Right renal pelvis (tissue), 4 donors: ENCODE data around the gene TPI1. TPM values are rescaled to one million over a fixed set of nuclear protein-coding genes. Genes with fewer than 3 reads are reported as not detected.

ENCODE experiments used
- DNase-seq, 4 donors: peaks; one replicate each; pipeline ENCODE4 v3.0.0-alpha.2; 2013; ENCODE audit warnings: low read depth in 4 of 4, low spot score in 3 of 4, missing footprints in 1 of 4
- polyA plus RNA-seq, 4 donors: library from polyadenylated mRNA; unstranded; fragments of 120-200 nt; gene quantifications; one replicate each; pipeline ENCODE4 v1.2.1, GENCODE V29; 2013; ENCODE audit not compliant: insufficient read length in 4 of 4

TPI1 gene
- polyA plus RNA-seq, 4 donors, result 570 to 637 (median 589) TPM

DNA sequence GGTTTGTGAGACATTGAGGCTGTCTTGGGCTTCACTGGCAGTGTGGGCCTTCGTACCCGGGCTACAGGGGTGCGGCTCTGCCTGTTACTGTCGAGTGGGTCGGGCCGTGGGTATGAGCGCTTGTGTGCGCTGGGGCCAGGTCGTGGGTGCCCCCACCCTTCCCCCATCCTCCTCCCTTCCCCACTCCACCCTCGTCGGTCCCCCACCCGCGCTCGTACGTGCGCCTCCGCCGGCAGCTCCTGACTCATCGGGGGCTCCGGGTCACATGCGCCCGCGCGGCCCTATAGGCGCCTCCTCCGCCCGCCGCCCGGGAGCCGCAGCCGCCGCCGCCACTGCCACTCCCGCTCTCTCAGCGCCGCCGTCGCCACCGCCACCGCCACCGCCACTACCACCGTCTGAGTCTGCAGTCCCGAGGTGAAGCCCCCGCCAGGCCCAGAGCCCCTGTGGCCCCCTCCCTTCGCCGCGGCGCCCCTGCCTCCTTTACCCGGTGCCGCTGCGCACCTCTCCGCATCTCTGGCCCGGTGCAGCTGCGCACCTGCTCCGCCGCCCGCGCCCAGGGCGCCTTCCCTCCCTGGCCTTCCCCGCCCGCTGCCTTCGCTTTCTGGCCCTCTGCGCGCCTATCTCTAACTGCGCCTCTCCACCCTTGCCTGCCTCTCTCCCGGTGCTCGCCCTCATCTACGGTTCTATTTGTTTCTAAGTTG is 47.1 kb downstream of the TPI1 start, which contains the start of gene ENO2:
TSS of gene ENO2 (plus strand) at position 335 of the 701 bp plus-strand sequence. CDS start 1,253 bp downstream, outside the sequence.
- DNase-seq, result no peak

DNA sequence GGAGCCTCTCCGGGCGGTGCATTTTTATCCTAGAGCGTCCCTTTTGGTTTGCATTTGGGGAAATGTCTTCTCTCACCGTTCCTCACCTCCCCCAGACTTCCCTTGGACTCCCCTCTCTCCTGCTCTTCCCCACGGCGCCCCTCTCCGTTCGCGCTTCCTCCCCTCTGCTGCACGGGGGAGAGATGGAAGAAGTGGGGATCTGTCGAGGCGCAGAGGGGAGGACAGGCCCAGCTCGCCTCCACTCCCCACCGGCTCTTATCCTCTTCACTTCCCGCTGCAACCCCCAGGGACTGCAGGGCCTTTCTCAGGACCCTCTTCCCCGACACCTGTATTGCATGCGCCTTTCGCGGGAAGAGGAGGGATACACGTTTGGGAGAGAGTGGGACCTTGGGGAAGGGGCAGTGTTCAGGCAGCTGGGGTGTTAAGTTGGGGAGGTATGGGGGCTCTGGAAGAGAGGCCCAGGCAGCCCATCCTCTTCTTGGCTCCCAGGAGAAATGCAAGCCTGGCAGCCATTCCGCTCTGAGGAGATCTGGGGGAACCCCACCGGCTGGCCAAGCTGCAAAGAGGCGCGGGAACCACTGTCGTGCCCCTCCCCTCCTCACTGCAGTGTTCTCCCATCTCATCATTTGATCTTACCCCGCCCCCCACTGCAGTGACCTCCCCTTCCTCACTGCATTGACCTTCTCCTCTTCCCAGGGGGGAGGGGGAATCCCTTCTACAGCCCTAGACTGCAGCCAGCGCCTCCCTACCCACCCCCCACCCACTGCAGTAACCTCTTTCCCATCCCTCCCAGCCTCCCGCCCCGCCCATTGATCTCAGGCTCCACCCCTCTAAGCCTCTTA is 47.8 kb downstream of the TPI1 start:
- DNase-seq, result no peak

DNA sequence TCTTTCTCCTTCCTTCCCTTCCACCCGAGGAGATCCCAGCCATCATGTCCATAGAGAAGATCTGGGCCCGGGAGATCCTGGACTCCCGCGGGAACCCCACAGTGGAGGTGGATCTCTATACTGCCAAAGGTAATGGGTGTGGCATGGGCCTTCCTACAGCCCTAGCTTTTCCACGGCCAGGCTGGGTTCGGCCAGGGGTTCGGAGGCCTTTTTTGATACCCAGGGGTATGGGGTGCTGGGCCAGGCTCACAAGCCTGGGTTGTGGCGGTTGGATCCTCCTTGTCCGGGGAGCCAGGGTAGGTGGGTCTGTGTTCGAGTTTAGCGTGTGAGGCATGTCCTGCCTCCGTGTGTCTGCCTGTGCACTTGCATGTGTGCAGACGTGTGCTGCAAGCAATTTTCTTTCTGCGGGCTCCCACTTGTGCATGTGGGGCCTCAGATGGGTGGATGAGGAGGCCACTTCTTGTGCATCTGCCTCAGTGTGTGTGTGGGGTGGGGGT is 48.5 kb downstream of the TPI1 start:
- no peak for DNase-seq

DNA sequence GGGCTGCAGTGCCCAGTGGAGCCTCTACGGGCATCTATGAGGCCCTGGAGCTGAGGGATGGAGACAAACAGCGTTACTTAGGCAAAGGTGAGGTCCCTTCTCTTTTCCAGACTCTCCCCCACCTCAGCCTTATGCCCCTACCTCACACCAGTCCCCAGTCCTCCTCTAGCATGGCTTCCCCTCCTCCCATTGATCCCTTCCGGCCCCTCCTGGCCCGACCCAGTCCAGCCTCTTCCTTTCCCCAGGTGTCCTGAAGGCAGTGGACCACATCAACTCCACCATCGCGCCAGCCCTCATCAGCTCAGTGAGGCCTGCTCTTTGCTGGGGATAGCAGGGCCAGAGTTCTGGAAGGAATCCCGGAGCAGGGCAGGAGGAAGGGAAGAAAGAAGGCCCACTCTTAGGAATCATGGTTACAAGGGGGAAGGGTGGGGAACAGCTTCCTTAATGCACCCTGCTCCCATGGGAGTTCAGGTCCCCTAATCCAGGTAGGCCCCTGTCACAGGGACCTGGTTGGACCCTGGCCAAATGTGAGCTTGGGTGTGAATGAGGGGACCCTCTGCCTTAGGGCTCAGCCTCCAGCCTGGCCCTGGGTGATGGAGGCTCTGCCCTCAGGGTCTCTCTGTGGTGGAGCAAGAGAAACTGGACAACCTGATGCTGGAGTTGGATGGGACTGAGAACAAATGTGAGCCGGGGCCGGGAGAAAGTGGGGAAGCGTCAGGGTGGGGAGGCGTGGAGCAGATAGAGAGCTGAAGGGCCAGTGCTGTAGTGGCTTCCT is 49.3 kb downstream of the TPI1 start:
- no peak for DNase-seq

DNA sequence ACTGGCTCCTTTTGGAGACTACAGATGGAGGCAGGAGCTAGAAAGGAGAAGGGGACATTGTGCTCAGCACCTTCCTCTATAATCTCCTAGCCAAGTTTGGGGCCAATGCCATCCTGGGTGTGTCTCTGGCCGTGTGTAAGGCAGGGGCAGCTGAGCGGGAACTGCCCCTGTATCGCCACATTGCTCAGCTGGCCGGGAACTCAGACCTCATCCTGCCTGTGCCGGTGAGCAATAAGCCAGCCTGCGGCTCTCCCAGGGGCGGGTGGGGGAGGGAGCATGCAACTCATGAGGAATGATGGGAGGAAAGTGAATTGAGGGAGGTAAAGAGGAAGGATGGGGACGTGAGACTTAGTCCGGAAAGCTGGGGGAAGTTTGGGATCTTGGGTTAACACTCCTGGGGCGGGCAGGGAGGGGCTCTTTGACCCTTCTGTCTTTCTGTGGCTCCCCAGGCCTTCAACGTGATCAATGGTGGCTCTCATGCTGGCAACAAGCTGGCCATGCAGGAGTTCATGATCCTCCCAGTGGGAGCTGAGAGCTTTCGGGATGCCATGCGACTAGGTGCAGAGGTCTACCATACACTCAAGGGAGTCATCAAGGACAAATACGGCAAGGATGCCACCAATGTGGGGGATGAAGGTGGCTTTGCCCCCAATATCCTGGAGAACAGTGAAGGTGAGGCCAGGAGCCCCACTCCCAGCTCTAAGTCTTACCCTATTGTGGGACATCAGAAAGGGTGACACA is 50.3 kb downstream of the TPI1 start:
- no peak for DNase-seq

DNA sequence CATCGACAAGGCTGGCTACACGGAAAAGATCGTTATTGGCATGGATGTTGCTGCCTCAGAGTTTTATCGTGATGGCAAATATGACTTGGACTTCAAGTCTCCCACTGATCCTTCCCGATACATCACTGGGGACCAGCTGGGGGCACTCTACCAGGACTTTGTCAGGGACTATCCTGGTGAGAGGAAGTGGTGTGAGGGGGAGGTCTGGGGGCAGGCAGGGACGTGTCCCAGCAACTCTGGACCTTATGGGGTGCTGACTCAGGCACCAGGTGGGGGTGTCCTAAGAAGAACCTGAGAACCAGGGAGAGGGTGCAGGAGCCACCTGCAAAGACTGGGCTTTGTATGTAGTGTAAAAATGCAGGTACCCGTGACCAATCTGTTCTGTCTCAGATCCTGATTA is 52.3 kb downstream of the TPI1 start:
- no peak for DNase-seq

Other genes with a start within 250 kb of the TPI1 start
- gene LPAR5, start 231.6 kb upstream of the TPI1 start, polyA plus RNA-seq, result 1 to 10 TPM; 1.0 to 1.8 (median 1.4) TPM
- 1 to 10 TPM; 4.2 to 6.9 (median 5.6) TPM for gene ACRBP, start 220.1 kb upstream of the TPI1 start, polyA plus RNA-seq
- 100 to 1,000 TPM; 117 to 136 (median 120) TPM for gene ING4, start 204.4 kb upstream of the TPI1 start, polyA plus RNA-seq
- 10 to 100 TPM; 75.9 to 87.8 (median 84.9) TPM for gene ZNF384, start 178.2 kb upstream of the TPI1 start, polyA plus RNA-seq
- gene PIANP, start 166.7 kb upstream of the TPI1 start, polyA plus RNA-seq, result 10 to 100 TPM; 11.2 to 16.7 (median 11.3) TPM
- 10 to 100 TPM; 66.4 to 74.5 (median 69.6) TPM for gene COPS7A, start 143.5 kb upstream of the TPI1 start, polyA plus RNA-seq
- gene MLF2, start 114.4 kb upstream of the TPI1 start, polyA plus RNA-seq, result 100 to 1,000 TPM; 205 to 257 (median 211) TPM
- gene PTMS, start 101.2 kb upstream of the TPI1 start, polyA plus RNA-seq, result 100 to 1,000 TPM; 540 to 611 (median 577) TPM
- 1 to 10 TPM; 1.6 to 1.9 (median 1.7) TPM for gene LAG3, start 95.0 kb upstream of the TPI1 start, polyA plus RNA-seq
- gene CD4, start 78.0 kb upstream of the TPI1 start, polyA plus RNA-seq, result 10 to 100 TPM; 29.9 to 33.8 (median 31.2) TPM
- gene GPR162, start 45.7 kb upstream of the TPI1 start, polyA plus RNA-seq, result 10 to 100 TPM; 24.6 to 41.9 (median 29.4) TPM
- 10 to 100 TPM; 24.5 to 37.1 (median 29.3) TPM for gene P3H3, start 39.1 kb upstream of the TPI1 start, polyA plus RNA-seq
- gene GNB3, start 26.6 kb upstream of the TPI1 start, polyA plus RNA-seq, result 1 to 10 TPM; 5.0 to 7.5 (median 5.5) TPM
- gene CDCA3, start 16.2 kb upstream of the TPI1 start, polyA plus RNA-seq, result 10 to 100 TPM; 25.2 to 26.9 (median 25.8) TPM
- 10 to 100 TPM; 56.5 to 71.2 (median 61.1) TPM for gene USP5, start 15.4 kb upstream of the TPI1 start, polyA plus RNA-seq
- 10 to 100 TPM; 10.1 to 15.0 (median 11.8) TPM for gene SPSB2, start 5.8 kb downstream of the TPI1 start, polyA plus RNA-seq
- gene LRRC23, start 37.3 kb downstream of the TPI1 start, polyA plus RNA-seq, result 10 to 100 TPM; 15.0 to 20.1 (median 17.8) TPM
- gene ENO2, start 47.0 kb downstream of the TPI1 start, polyA plus RNA-seq, result 10 to 100 TPM; 12.1 to 15.7 (median 13.0) TPM
- 100 to 1,000 TPM; 103 to 136 (median 119) TPM for gene ATN1, start 60.4 kb downstream of the TPI1 start, polyA plus RNA-seq
- 10 to 100 TPM in 1 of 4 donors, 1 to 10 TPM in 1, not detected in 2; 3.8 to 10.0 TPM for gene RNU7-1, start 76.3 kb downstream of the TPI1 start, polyA plus RNA-seq
- gene C12orf57, start 76.5 kb downstream of the TPI1 start, polyA plus RNA-seq, result 100 to 1,000 TPM; 124 to 184 (median 147) TPM
- gene PTPN6, start 83.8 kb downstream of the TPI1 start, polyA plus RNA-seq, result 10 to 100 TPM; 19.1 to 22.4 (median 20.9) TPM
- 100 to 1,000 TPM; 243 to 308 (median 261) TPM for gene PHB2, start 103.1 kb downstream of the TPI1 start, polyA plus RNA-seq
- 10 to 100 TPM; 40.1 to 48.4 (median 46.1) TPM for gene EMG1, start 103.4 kb downstream of the TPI1 start, polyA plus RNA-seq
- gene LPCAT3, start 150.9 kb downstream of the TPI1 start, polyA plus RNA-seq, result 10 to 100 TPM; 57.4 to 71.3 (median 66.8) TPM
- 10 to 100 TPM; 51.5 to 63.3 (median 56.3) TPM for gene C1S, start 193.2 kb downstream of the TPI1 start, polyA plus RNA-seq
- gene C1R, start 224.9 kb downstream of the TPI1 start, polyA plus RNA-seq, result 10 to 100 TPM; 43.6 to 54.4 (median 52.2) TPM
- 10 to 100 TPM; 29.4 to 33.5 (median 32.1) TPM for gene C1RL, start 241.7 kb downstream of the TPI1 start, polyA plus RNA-seq